Stimulated activated CD8-positive, alpha-beta memory T cell treated with anti-CD3 and anti-CD28 coated beads, Interleukin-15, amount 100 ng/mL, for 4 hours (primary cell): Measurements from ENCODE around the gene PSMD12.
A peak's percentile ranks its signal among the peaks of the same experiment; 100 is the strongest.

ENCODE experiments used
- DNase-seq, 2 donors: peaks; one replicate each; pipeline ENCODE4 v3.0.0-alpha.2; 2020; ENCODE audit warnings: low read depth in 2 of 2

The PSMD12 gene

GRCh38 chr17:67386965-67387551, 20.7 kb upstream of the PSMD12 start:
- no peak for DNase-seq

GRCh38 chr17:67385122-67385988, 19.0 kb upstream of the PSMD12 start:
- no peak for DNase-seq

DNA sequence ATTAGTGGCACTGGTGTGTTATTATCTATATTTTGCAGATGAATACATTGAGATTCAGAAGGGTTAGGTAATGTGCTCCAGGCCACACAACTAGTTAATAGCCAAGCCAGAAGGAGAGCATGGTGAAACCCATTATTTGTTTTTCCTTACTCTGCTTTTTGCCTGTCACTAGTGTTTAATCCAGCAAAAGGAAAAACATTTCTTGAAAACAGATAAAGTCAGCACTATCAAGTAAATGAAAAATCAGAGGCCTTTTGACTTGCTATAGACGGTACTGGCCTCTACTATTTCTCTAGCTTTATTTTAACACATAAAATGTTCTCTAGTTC, 15.5 kb upstream of the PSMD12 start:
- DNase-seq = no peak

GRCh38 chr17:67379251-67379630, 12.9 kb upstream of the PSMD12 start:
- DNase-seq = no peak

- DNase-seq = peak; percentile 44 to 57
These were observed 12.3 kb upstream of the PSMD12 start for GRCh38 chr17:67378454-67379250.

- peak in 1 of 2 donors; percentile 24 for DNase-seq
These were observed 11.4 kb upstream of the PSMD12 start for GRCh38 chr17:67377488-67378453.

GRCh38 chr17:67376737-67377487, 10.5 kb upstream of the PSMD12 start, which contains the start of gene PITPNC1:
Gene PITPNC1, plus strand, starts transcription at chr17:67377281.
- peak; percentile 70 to 77 for DNase-seq

DNA sequence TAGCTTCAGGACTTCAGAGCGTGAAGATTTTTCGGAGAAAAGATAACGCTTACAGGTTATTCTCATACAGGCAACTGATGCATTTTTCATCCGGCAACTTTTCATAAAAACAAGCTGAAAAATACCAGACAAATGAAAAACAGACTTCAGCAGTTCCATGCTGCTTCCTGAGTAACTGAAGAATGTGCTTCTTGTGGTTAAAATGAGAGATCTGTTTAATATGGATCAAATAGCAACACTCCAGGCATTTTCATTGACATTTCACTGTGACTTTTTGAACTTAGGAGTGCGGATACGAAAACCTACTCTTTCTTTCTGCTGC, 10.0 kb upstream of the PSMD12 start:
- DNase-seq = no peak

- DNase-seq = no peak
These were observed 9.3 kb upstream of the PSMD12 start for GRCh38 chr17:67375716-67376115.

DNA sequence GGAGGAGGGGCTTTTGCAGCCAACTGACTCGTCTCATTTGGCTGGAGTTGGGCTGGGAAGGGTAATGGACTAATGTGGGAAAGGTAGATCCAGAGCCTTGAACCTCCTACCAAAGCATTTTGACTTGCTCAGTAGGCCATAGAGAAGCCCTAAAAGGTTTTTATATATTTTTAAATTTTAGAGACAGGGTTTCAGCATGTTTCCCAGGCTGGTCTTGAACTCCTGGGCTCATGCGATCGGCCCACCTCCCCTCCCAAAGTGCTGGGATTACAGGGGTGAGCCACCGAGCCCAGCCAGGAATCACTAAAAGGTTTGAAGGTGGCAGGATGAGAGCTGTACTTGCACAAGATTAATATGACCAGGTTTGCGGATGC, 8.7 kb upstream of the PSMD12 start:
- DNase-seq = no peak

- peak; percentile 64 to 83 for DNase-seq
These were observed 8.1 kb upstream of the PSMD12 start for GRCh38 chr17:67374329-67375053.

- no peak for DNase-seq
These were observed 6.4 kb upstream of the PSMD12 start for GRCh38 chr17:67372751-67373150.

- no peak for DNase-seq
These were observed 3.3 kb upstream of the PSMD12 start for GRCh38 chr17:67369676-67370075.

- no peak for DNase-seq
These were observed 612 bp downstream of the PSMD12 start for GRCh38 chr17:67365738-67366192.

DNA sequence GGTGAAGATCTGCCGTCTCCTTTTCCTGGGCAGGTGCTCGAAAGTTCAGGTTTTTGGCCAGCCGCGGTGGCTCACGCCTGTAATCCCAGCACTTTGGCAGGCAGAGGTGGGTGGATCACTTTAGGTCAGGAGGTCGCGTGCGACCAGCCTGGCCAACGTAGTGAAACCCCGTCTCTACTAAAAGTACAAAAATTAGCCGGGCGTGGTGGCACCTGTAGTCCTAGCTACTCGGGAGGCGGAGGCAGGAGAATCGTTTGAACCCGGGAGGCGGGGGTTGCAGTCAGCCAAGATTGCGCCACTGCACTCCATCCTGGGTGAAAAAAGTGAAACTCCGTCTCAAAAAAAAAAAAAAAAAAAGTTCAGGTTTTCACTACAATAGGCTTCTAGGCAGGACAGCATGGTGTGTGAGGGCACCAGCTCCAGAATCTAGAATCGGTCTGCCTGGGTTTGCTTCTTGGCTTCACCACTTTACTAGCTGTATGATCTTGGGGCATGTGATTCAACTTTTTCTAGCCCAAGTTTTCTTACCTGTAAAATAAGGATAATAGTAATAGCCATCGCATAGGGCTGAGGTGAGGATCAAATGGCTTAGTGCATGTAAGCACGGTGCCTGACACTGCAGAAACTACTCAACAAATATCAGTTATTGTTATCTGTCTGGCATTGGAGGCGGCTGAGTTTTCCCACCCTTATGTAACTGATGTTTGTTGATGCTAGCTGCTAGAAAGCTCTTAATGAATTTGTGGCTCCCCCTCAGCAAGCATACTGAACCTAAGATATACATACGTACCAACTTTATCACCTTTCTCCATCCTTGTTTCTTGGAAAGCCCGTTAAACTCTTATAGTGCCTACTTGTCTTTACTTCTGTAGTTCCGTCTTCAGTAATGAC, 1.3 kb downstream of the PSMD12 start:
- no peak for DNase-seq

- DNase-seq = no peak
These were observed 4.2 kb downstream of the PSMD12 start for GRCh38 chr17:67362173-67362572.

DNA sequence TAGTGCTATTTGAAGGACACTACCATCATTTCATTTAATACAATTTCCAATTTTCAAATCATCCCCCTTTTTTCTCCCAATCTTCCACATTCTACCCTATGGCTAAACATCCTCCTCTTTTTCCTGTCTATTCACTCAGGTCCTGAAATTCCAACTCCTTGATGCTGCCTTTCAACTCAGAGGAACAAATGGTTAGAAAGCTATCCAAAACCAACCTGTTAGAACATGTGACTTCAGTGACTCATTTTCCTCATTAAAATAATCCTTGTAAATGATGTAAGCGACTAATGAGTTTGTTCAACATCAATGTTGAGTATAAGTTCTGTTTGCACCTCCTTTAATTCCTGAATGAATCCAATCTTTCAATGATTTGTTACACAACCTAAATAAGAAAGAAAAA, 5.5 kb downstream of the PSMD12 start:
- no peak for DNase-seq

GRCh38 chr17:67359960-67360791, 6.2 kb downstream of the PSMD12 start:
- DNase-seq = no peak
